T-helper 2 cell treated with Interferon-gamma antibody and Interleukin-4, amounts not matched to agents 5 μg/mL and 100 μg/mL, for 36 hours (primary cell): ENCODE results near the gene XDH.

Experiments used
- DNase-seq: peaks from one replicate; pipeline ENCODE4 v3.0.0; 2021; ENCODE audit warnings: low spot score
- H3K27ac Mint-ChIP-seq: one replicate; pipeline ENCODE4 v1.8.0; 2021; ENCODE audit warnings: mild to moderate bottlenecking, mixed read lengths
- H3K27me3 Mint-ChIP-seq: one replicate; pipeline ENCODE4 v1.8.0; 2021; ENCODE audit warnings: low read depth, mixed read lengths
- H3K36me3 Mint-ChIP-seq: one replicate; pipeline ENCODE4 v1.8.0; 2021; ENCODE audit warnings: low read depth, mixed read lengths
- H3K4me1 Mint-ChIP-seq: one replicate; pipeline ENCODE4 v1.8.0; 2021; ENCODE audit warnings: low read depth, mixed read lengths
- H3K4me3 Mint-ChIP-seq: one replicate; pipeline ENCODE4 v1.8.0; 2022; ENCODE audit warnings: mild to moderate bottlenecking, moderate library complexity, mixed read lengths
- H3K9me3 Mint-ChIP-seq: one replicate; pipeline ENCODE4 v1.8.0; 2021; ENCODE audit warnings: mixed read lengths

The XDH gene

DNA sequence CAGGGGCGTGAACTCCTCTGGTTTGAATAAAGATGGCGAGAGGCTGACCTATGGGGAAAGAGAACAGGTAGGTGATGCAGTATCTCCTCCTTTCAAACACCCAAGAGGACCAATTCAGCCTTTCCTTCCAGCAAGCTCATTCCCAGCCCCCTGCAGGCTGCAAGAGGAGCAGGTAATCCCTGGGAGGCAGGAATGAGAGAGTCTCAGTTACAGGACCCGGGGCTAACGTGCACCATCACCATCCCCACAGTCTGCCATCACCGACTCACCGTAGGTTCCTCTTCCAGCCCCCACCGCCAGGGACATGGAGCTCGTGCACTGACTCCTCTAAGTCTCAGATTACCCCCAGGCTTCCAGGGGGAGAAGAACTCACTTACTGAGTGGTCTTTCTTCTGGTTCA lies 26.7 kb downstream of the XDH start:
- no peak for DNase-seq

DNA sequence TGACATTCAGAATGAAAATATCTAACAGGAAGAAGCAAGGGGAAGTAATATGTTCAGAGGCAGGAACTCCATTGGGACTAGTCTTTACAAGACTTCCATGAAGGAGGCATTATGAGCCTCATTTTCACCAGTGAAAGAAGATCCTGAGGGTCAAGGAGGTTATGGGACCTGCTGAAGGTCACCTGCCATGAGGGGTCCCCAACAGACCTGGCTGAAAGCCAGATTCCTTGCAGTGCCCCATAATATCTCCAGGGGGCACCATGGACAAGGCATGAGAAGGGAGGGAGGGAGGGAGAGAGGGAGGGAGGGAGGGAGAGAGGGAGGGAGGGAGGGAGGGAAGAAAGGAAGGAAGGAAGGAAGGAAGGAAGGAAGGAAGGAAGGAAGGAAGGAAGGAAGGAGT lies 27.9 kb downstream of the XDH start:
- Mint-ChIP-seq H3K9me3 (no peaks in the 10 kb centered on the region), H3K4me1 (peaks cover 40% of the 10 kb centered on the region), H3K27ac (no peak overlapping the region), H3K27me3 (peaks cover 23% of the 10 kb centered on the region), H3K4me3 (no peak overlapping the region), H3K36me3 (peaks cover under 1% of the 10 kb centered on the region)
- no peak for DNase-seq

More for the DNA sequence above, 26.7 kb downstream of the XDH start:
- peaks cover 28% of the 10 kb centered on the region for H3K4me1 Mint-ChIP-seq
- H3K36me3 Mint-ChIP-seq = no peaks in the 10 kb centered on the region
- H3K27ac Mint-ChIP-seq = no peak overlapping the region
- no peak overlapping the region for H3K4me3 Mint-ChIP-seq
- no peaks in the 10 kb centered on the region for H3K9me3 Mint-ChIP-seq
- H3K27me3 Mint-ChIP-seq = peaks cover 31% of the 10 kb centered on the region

DNA sequence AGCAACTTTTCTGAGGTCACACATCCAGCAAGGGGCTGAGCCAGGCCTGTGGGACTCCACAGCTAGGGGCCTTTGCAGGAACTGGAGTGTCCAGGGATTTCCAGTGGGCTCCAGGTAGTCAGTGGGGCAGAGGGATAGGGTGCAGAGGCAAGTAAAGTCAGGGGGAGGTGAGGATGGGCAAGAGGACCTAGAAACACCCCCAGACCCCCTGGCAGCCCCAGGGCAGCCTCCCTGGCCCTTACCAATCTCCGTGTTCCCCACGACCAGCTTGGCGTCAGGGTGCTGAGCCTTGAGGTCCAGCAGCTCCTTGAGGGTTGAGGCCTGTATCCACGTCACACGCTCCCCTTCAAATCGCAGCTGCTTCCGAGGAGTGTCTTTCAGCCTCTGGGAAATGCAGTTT lies 28.4 kb downstream of the XDH start:
- peaks cover 3% of the 10 kb centered on the region for H3K36me3 Mint-ChIP-seq
- peaks cover 43% of the 10 kb centered on the region for H3K4me1 Mint-ChIP-seq
- H3K4me3 Mint-ChIP-seq = no peak overlapping the region
- no peaks in the 10 kb centered on the region for H3K9me3 Mint-ChIP-seq
- no peak for DNase-seq
- H3K27me3 Mint-ChIP-seq = peaks cover 19% of the 10 kb centered on the region
- H3K27ac Mint-ChIP-seq = no peak overlapping the region

DNA sequence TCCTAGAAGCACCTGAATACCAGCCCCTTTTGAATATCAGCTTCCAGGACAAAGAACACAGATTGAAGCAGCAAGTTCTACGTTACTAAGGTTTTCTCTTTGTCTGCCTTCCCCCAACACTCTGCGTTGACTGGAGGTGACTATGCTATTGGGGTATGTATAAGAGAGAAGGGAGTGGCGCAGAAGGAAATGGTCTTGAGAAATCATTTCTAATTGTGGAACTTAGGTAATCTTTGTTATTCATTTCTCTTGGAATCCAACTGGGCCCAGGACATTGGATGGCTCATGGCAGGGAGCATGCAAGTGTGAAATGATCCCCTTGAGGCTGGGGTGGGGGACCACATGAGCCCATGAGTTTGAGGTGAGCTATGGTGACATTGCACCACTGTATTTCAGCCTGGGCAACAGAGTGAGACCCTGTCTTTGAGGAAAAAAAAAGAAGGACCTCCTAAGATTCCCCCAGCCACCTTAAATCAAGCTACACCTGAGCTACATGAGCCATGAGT lies 29.7 kb downstream of the XDH start:
- no peak overlapping the region for H3K4me3 Mint-ChIP-seq
- no peaks in the 10 kb centered on the region for H3K9me3 Mint-ChIP-seq
- H3K36me3 Mint-ChIP-seq = peaks cover 3% of the 10 kb centered on the region
- H3K27me3 Mint-ChIP-seq = peaks cover 14% of the 10 kb centered on the region
- peaks cover 44% of the 10 kb centered on the region for H3K4me1 Mint-ChIP-seq
- DNase-seq = no peak
- H3K27ac Mint-ChIP-seq = peak overlapping the region; percentile 6

DNA sequence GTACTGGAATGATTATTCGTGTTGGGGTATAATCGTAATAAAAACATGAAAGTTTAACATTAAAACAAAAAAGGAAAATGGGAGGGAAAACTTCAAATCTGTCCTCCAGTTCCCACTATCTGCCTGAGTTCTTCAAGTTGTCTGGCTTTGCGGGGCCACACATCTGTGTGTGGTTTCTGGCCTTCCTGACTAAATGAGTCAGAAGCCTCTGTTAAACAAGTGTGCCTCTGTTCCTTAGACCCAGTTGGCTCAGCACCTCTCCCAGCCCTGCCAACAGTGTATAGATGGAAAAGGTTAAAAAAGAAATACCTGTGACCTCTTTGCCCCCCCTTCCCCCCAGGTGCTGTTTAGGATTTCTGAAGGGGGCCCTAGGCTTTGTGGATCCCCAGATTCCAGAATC lies 30.2 kb downstream of the XDH start:
- peaks cover 10% of the 10 kb centered on the region for H3K27me3 Mint-ChIP-seq
- DNase-seq = no peak
- H3K4me1 Mint-ChIP-seq = peaks cover 44% of the 10 kb centered on the region
- no peaks in the 10 kb centered on the region for H3K9me3 Mint-ChIP-seq
- H3K4me3 Mint-ChIP-seq = peak overlapping the region; percentile 19
- peak overlapping the region; percentile 41 for H3K27ac Mint-ChIP-seq
- H3K36me3 Mint-ChIP-seq = peaks cover 3% of the 10 kb centered on the region

DNA sequence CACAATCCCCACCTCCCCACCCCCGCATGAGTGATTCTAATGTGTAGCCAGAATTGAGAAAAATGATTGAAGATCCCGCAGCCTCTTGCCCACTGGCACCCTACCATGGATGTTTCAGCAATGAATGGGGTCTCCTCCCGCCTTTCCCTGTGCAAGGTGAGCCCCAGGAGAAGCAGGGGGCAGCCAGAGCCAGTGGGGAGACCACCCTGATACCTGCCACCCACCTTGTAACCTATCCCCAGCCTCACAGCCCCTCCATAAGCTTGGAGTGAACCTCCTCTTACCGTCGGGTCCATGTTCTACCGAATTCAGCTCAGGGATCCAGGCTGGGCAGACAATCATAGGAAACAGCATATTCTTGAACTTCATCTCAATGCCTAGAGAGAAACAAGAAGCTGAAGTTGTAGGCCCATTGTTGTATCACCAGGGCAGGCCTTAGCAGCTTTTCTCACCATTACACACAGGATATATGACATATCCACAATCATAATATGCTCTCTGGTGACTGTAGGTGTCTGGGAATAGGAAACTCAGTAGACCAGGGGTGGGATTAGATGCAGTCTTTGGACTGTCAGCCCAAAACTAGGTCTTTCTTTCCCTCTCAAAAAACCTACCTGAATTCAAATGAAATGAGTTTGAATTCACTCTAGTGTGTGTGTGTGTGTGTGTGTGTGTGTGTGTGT lies 30.9 kb downstream of the XDH start:
- Mint-ChIP-seq H3K9me3 (no peaks in the 10 kb centered on the region), H3K27me3 (peaks cover 10% of the 10 kb centered on the region), H3K27ac (no peak overlapping the region), H3K36me3 (peaks cover 3% of the 10 kb centered on the region), H3K4me1 (peaks cover 46% of the 10 kb centered on the region), H3K4me3 (no peak overlapping the region)
- no peak for DNase-seq

DNA sequence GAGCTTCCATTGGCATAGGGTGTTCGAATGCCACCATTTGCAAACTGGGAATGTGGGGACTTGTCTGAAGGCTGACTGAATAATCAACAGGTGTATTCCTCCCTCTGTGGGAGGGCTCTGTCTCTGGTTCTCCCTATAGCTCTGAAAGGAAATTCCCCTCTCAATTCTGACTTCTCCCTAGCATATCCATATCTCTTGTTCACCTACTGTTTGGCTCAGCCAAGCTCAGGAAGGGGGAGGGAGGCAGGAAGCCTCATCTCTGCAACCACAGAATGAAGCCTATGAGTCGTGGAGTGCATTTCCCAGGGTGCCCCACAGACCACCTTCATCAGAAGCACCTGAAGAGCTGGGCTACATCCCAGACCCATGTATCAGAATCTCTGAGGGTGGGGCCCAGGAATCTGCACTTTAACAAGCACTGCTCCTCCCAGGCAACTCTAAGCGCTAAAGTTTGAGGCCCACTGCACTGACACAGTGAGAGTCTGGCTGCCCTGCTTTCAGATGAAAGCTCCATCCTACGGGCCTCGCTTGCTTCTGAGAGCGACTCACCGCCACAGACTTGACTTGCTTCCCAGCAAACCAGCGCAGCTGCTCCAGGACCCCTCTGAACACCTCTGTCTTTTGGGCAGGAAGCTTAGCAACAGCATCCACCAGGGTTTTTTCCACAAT lies 32.0 kb downstream of the XDH start:
- DNase-seq = peak; percentile 3
- Mint-ChIP-seq H3K27me3 (peaks cover 6% of the 10 kb centered on the region), H3K4me1 (peaks cover 52% of the 10 kb centered on the region), H3K9me3 (no peaks in the 10 kb centered on the region), H3K27ac (peak overlapping the region; percentile 20), H3K36me3 (peaks cover 3% of the 10 kb centered on the region), H3K4me3 (peak overlapping the region; percentile 62)

DNA sequence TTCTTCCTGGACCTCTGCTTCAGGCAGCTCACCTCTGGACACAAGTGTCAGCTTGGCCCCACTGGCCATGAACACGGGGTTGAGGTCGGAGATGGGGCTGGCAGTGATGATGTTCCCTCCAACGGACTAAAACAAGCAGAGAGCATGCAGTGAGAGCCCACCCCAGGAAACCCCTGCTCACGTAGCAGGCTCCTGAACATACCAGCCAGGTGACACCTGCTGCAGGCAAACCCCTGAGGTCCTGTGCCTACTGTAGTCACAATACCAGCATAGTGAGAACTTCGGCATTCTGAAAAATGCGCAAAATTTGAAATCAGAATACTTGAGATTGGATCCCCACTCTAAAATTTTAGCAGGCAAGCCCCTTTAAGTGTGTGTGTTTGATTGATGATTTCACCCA lies 32.9 kb downstream of the XDH start:
- Mint-ChIP-seq H3K27ac (peak overlapping the region; percentile 69), H3K4me1 (peaks cover 52% of the 10 kb centered on the region), H3K27me3 (no peaks in the 10 kb centered on the region), H3K4me3 (peak overlapping the region; percentile 62), H3K9me3 (no peaks in the 10 kb centered on the region), H3K36me3 (peaks cover 3% of the 10 kb centered on the region)
- DNase-seq = peak; percentile 2

DNA sequence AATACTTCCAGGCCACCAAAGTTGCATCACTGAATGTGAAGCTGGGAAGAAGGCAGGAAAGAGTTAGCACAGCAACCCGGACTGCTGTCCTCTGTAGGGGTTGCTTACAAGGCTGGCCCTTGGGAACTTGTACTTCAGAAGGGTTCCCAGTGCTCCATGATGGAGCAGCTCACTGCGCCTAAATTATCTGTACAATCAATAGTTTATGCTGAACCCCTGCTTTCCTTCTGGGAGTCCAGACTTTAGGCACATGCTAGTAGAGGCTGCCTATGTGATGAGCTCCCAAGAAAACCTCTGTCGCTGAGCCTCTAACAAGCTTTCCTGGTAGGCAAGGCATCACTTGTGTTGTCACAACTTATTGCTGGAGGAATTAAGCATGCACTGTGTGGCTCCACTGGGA lies 34.3 kb downstream of the XDH start:
- H3K27ac Mint-ChIP-seq = no peak overlapping the region
- H3K9me3 Mint-ChIP-seq = no peaks in the 10 kb centered on the region
- H3K36me3 Mint-ChIP-seq = peaks cover 3% of the 10 kb centered on the region
- H3K4me3 Mint-ChIP-seq = no peak overlapping the region
- DNase-seq = no peak
- no peaks in the 10 kb centered on the region for H3K27me3 Mint-ChIP-seq
- peaks cover 45% of the 10 kb centered on the region for H3K4me1 Mint-ChIP-seq

DNA sequence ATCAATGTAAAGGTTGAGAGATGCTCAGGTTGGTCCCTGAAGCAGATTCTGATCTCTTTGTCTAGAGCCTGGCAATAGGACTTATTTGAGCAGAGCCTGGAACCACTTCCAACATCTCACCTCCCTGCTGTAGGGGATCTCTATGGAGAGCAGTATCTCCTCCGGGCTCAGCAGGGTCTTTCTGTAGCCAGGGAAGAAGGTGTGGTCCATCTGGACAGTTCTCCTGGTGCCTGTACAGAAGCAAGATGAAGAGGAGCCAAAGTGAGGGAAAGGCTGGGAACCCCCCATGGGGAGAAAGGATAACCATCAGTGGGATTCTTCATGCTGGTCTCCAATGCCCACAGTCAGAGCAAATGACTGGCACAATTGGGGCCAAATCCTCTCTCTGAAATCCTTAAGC lies 34.8 kb downstream of the XDH start:
- Mint-ChIP-seq H3K36me3 (peaks cover 3% of the 10 kb centered on the region), H3K9me3 (no peaks in the 10 kb centered on the region)

DNA sequence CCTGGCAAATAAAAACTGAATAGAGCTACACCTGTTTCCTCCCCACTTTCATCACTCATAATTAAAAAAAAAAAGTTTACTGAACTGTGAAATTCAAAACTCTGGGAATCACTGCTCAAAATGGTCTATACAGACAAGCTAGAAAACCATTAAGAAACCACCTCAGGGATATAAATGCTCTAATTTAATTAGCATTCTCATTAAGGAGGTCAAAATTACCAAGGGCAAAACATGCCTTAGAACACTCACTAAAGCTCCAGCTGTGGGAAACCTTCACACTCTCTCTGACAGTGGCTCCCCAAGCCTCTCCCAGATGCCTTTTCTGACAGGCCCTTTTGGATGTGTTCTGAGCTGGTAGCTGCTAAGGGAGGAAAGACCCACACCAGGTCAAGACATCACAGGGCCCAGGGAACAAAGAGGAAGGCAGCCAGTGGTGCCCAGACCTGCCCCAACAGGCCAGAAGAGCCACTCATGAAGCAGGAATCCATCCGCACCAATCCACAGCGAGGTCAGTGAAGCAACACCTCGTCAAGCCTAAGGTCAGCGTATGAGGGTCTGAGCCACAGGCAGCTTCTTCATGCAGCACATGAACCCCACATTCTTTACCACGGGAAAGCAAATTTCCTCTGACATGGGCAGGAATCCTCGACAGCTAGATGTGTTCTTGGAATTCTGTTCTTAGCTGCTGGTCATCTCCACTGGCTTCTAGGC lies 35.6 kb downstream of the XDH start:
- Mint-ChIP-seq H3K27me3 (peaks cover 3% of the 10 kb centered on the region), H3K36me3 (peaks cover 3% of the 10 kb centered on the region), H3K4me1 (peaks cover 35% of the 10 kb centered on the region), H3K27ac (no peak overlapping the region), H3K9me3 (no peaks in the 10 kb centered on the region), H3K4me3 (no peak overlapping the region)
- peak; percentile 2 for DNase-seq

More for the DNA sequence above, 34.8 kb downstream of the XDH start:
- Mint-ChIP-seq H3K27me3 (peaks cover under 1% of the 10 kb centered on the region), H3K4me3 (no peak overlapping the region), H3K4me1 (peaks cover 43% of the 10 kb centered on the region), H3K27ac (no peak overlapping the region)
- peak; percentile 1 for DNase-seq

DNA sequence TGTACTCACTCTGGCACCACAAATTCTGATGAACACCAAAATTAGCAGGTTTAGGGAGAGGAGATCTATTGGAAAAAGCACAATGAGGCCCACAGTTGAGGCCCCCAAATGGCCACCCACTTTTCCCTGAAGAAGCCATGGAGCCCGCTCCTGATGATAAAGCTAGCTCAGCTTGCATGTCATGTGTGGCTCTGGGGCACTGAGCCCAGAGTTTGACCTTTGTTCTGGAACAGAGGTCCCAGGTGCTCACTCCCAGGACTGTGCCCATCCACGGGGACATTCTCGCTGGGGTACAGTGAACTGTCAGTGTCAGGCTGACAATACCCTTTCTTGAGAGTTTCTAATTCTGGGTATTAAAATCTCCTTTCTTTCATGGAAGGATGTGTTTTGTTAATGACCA lies 36.2 kb downstream of the XDH start:
- Mint-ChIP-seq H3K9me3 (no peaks in the 10 kb centered on the region), H3K27ac (no peak overlapping the region), H3K27me3 (peaks cover 3% of the 10 kb centered on the region), H3K36me3 (peaks cover 3% of the 10 kb centered on the region), H3K4me1 (peaks cover 30% of the 10 kb centered on the region), H3K4me3 (no peak overlapping the region)
- DNase-seq = no peak

DNA sequence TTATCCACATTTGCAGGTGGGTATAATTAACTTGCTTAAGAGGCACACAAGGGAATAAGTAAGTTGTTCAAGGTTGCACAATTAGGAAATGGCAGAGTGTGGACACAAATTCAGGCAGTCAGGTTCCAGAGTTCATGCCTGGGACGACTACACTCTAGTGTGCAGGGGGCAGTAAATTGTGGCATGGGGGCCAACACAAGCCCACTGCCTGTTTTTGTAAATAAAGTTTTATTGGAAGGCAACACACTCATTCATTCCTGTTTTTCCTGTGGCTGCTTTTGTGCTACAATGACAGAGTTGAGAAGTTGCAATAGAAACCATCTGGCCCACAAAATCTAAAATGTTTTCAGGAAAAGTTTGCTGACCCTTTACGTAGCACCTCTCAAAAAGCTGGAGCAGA lies 41.4 kb downstream of the XDH start:
- Mint-ChIP-seq H3K9me3 (no peaks in the 10 kb centered on the region), H3K4me3 (no peak overlapping the region), H3K4me1 (peaks cover 6% of the 10 kb centered on the region), H3K27ac (no peak overlapping the region), H3K27me3 (peaks cover 3% of the 10 kb centered on the region), H3K36me3 (no peaks in the 10 kb centered on the region)
- no peak for DNase-seq

DNA sequence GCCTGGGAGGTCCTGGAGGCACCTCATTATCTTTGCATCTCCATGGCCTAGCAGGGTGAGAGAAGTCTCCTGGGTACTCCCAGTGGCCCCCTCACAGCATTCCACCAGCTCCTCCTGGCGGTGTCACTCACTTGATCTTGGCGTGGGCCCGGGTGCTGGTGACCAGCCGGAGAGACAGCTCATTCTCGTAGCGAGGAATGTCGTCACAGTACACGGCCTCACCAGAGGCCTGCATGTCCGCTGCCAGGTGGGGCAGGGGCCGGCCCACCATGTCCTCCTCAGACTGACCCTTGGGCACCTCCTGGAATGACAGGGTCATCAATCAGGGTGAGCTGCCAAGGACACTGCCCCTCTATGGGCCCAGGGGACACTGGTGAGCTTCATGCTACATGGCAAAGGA lies 42.4 kb downstream of the XDH start:
- peaks cover 2% of the 10 kb centered on the region for H3K4me1 Mint-ChIP-seq
- DNase-seq = peak; percentile 2
- peaks cover 11% of the 10 kb centered on the region for H3K27me3 Mint-ChIP-seq
- no peaks in the 10 kb centered on the region for H3K9me3 Mint-ChIP-seq
- no peaks in the 10 kb centered on the region for H3K36me3 Mint-ChIP-seq
- H3K4me3 Mint-ChIP-seq = no peak overlapping the region
- no peak overlapping the region for H3K27ac Mint-ChIP-seq
